K562 (cell line): Measurements from ENCODE around the gene CBX8. TPM values are rescaled to one million over a fixed set of nuclear protein-coding genes. Genes with fewer than 3 reads are reported as not detected.

Source experiments
- ATAC-seq: fragments of 200-7000 bp; cut with Tn5 transposase; 3 replicates; pipeline ENCODE4 v1.9.1; 2020; ENCODE audit warnings: moderate library complexity
- BruUV-seq: library from RNA; stranded (reverse); fragments of 400-500 nt; replicated peaks from 2 replicates; lab custom pipeline; 2021; lab: Mats Ljungman, UMichigan
- CTCF ChIA-PET: fragments of 300-600 bp; formaldehyde crosslinking; extraction: SDS; loops from one replicate; lab custom pipeline; 2021; ENCODE audit warnings: low intra/inter-chr PET ratio; lab: Yijun Ruan, JAX
- POLR2A ChIA-PET: fragments of 300-600, 350-650 bp; sonication (Branson Sonifier 250); formaldehyde crosslinking; extraction: SDS; loops from one replicate; lab custom pipeline; 2021; ENCODE audit warnings: antibody characterized with exemption, inconsistent platforms; lab: Yijun Ruan, JAX
- DNase-seq, 4 experiments: peaks; one replicate each; pipeline versions ENCODE4 v3.0.0 to v3.0.0-alpha.2; 2011 to 2018; ENCODE audit warnings: low spot score in 3 of 4, mixed read lengths in 3 of 4; ENCODE audit errors: extremely low read depth in 1 of 4
- FAIRE-seq: peaks from 2 replicates; lab custom pipeline; 2011; peaks lifted over from hg19 to GRCh38; lab: Jason Lieb, UNC
- H2AFZ ChIP-seq: 2 replicates; pipeline ENCODE4 v1.6.0; 2011; ENCODE audit warnings: low read depth, low read length, control low read depth, inconsistent platforms
- H3K27ac ChIP-seq: fragments of 200-600 bp; 3 replicates; pipeline ENCODE4 v1.8.0; 2011; ENCODE audit warnings: low read depth, mild to moderate bottlenecking, control low read depth, inconsistent platforms, low read length, moderate library complexity, mixed read lengths; ENCODE audit errors: extremely low read depth
- H3K27me3 ChIP-seq, 2 experiments: fragments of 300-600 bp in 1 of 2; 2 replicates in 1 of 2; 3 replicates in 1 of 2; pipeline versions ENCODE4 v1.6.0 to v1.8.0; 2011; ENCODE audit warnings: inconsistent platforms in 2 of 2, low read length in 2 of 2, mild to moderate bottlenecking in 1 of 2, mixed read lengths in 1 of 2, moderate library complexity in 1 of 2; ENCODE audit not compliant: control insufficient read depth in 2 of 2, insufficient read depth in 2 of 2
- H3K36me3 ChIP-seq: fragments of 300-600 bp; 3 replicates; pipeline ENCODE4 v1.8.0; 2011; ENCODE audit warnings: mild to moderate bottlenecking, low read length, inconsistent platforms; ENCODE audit not compliant: control insufficient read depth, insufficient read depth
- H3K4me1 ChIP-seq, 2 experiments: fragments of 200-600 bp in 1 of 2; replicated peaks in 1 of 2; 2 replicates in 1 of 2; 3 replicates in 1 of 2; pipeline versions ENCODE4 v1.5.1 to v1.8.0; 2011; ENCODE audit warnings: inconsistent platforms in 2 of 2, low read length in 2 of 2, mild to moderate bottlenecking in 1 of 2, mixed read lengths in 1 of 2, moderate library complexity in 1 of 2; ENCODE audit not compliant: control insufficient read depth in 2 of 2, insufficient read depth in 2 of 2
- H3K4me2 ChIP-seq: 2 replicates; pipeline ENCODE4 v1.6.1; 2011; ENCODE audit warnings: low read length, control low read depth, inconsistent platforms, mixed read lengths; ENCODE audit not compliant: insufficient read depth
- H3K4me3 ChIP-seq: fragments of 200-600 bp; sonication (generic), shearing (Covaris generic); 2 replicates; pipeline ENCODE4 v1.5.1; 2016; ENCODE audit warnings: control low read depth, inconsistent platforms
- H3K79me2 ChIP-seq: fragments of 200-600 bp; 3 replicates; pipeline ENCODE4 v1.8.0; 2011; ENCODE audit warnings: low read length, inconsistent platforms; ENCODE audit not compliant: control insufficient read depth, insufficient read depth
- H3K9ac ChIP-seq, 2 experiments: 2 replicates each; pipeline versions ENCODE4 v1.6.0 to v1.6.1; 2011; ENCODE audit warnings: low read depth in 2 of 2, low read length in 2 of 2, control low read depth in 1 of 2, inconsistent platforms in 1 of 2, mild to moderate bottlenecking in 1 of 2, mixed read lengths in 1 of 2; ENCODE audit not compliant: insufficient read depth in 1 of 2
- H3K9me1 ChIP-seq: one replicate; pipeline ENCODE4 v1.6.0; 2011; ENCODE audit warnings: inconsistent platforms, mild to moderate bottlenecking, low read length, moderate library complexity; ENCODE audit not compliant: control insufficient read depth, insufficient read depth
- H3K9me3 ChIP-seq: replicated peaks from 2 replicates; pipeline ENCODE4 v1.5.1; 2011; ENCODE audit warnings: low read depth, low read length, inconsistent platforms; ENCODE audit not compliant: control insufficient read depth, insufficient read depth
- H4K20me1 ChIP-seq: replicated peaks from 2 replicates; pipeline ENCODE4 v1.6.1; 2011; ENCODE audit warnings: low read length, inconsistent platforms, mixed read lengths; ENCODE audit not compliant: control insufficient read depth, insufficient read depth
- BRCA1 ChIP-seq, 2 experiments: fragments of 450-650 bp in 1 of 2; sonication (generic) in 1 of 2; formaldehyde crosslinking in 1 of 2; IDR thresholded peaks; 2 replicates each; pipeline versions ENCODE4 v1.5.0 to v1.6.1; 2017 to 2020; ENCODE audit warnings: mild to moderate bottlenecking in 1 of 2, missing genetic modification reagents in 1 of 2
- CBFA2T3 ChIP-seq: fragments of 450-650 bp; IDR thresholded peaks from 2 replicates; pipeline ENCODE4 v1.6.1; 2017
- ESRRB ChIP-seq: fragments of 250-450 bp; sonication (Bioruptor Pico); IDR thresholded peaks from 2 replicates; pipeline ENCODE4 v1.5.0; 2020; ENCODE audit warnings: mild to moderate bottlenecking, moderate library complexity, borderline replicate concordance
- HNRNPH1 ChIP-seq: fragments of 200-400 bp; formaldehyde crosslinking; optimal IDR thresholded peaks from 2 replicates; pipeline ENCODE3; 2017; ENCODE audit warnings: low read depth, mild to moderate bottlenecking, low read length, moderate library complexity
- KLF16 ChIP-seq: IDR thresholded peaks from 2 replicates; pipeline ENCODE4 v1.6.1; 2016; ENCODE audit warnings: antibody characterized with exemption
- NFRKB ChIP-seq: fragments of 450-650 bp; IDR thresholded peaks from 2 replicates; pipeline ENCODE4 v1.6.1; 2016; ENCODE audit warnings: low read depth
- RFX1 ChIP-seq: fragments of 450-650 bp; IDR thresholded peaks from 2 replicates; pipeline ENCODE4 v1.6.1; 2016; ENCODE audit warnings: mild to moderate bottlenecking, moderate library complexity
- TARDBP ChIP-seq: fragments of 450-650 bp; IDR thresholded peaks from 2 replicates; pipeline ENCODE4 v1.6.1; 2016
- TBL1XR1 ChIP-seq, 2 experiments: IDR thresholded peaks; 2 replicates each; pipeline ENCODE4 v1.6.1; 2012; ENCODE audit warnings: improper control_type of control experiment in 2 of 2, low read length in 2 of 2, mild to moderate bottlenecking in 1 of 2
- TOE1 ChIP-seq, 2 experiments: fragments of 450-650 bp in 1 of 2; sonication (generic) in 1 of 2; formaldehyde crosslinking in 1 of 2; IDR thresholded peaks; 2 replicates each; pipeline versions ENCODE4 v1.7.1 to v1.8.0; 2016 to 2022; ENCODE audit warnings: borderline replicate concordance in 2 of 2, mild to moderate bottlenecking in 2 of 2, antibody characterized with exemption in 1 of 2, inconsistent platforms in 1 of 2, low read depth in 1 of 2, missing genetic modification reagents in 1 of 2, moderate library complexity in 1 of 2
- ZNF316 ChIP-seq: fragments of 450-650 bp; IDR thresholded peaks from 2 replicates; pipeline ENCODE4 v1.6.1; 2016
- ZNF589 ChIP-seq: fragments of 200-800 bp; sonication (Bioruptor generic); IDR thresholded peaks from 2 replicates; pipeline ENCODE4 v1.6.1; 2016; ENCODE audit warnings: low read depth, missing genetic modification characterization, missing compliant biosample characterization
- ZNF668 ChIP-seq: fragments of 250-450 bp; sonication (Bioruptor Pico); IDR thresholded peaks from 2 replicates; pipeline ENCODE4 v1.8.0; 2022; ENCODE audit warnings: mild to moderate bottlenecking, inconsistent platforms
- WGBS: fragments of 100-300 bp; shearing (Covaris generic); methylation state at CpG from one replicate; pipeline ENCODE4 v1.1.6; 2016; ENCODE audit warnings: low coverage, mixed read lengths; ENCODE audit not compliant: insufficient coverage; ENCODE audit errors: missing lambda C conversion rate; 5-methylcytosine and 5-hydroxymethylcytosine counted together
- in situ Hi-C: fragments of 300-500 bp; cut with MboI; formaldehyde crosslinking; loops from 4 replicates; pipeline ENCODE4 v1.15.0; 2018; ENCODE audit warnings: inconsistent platforms, mixed read lengths
- intact Hi-C: fragments of 100-400 bp; cut with micrococcal nuclease; formaldehyde crosslinking; loops from 2 replicates; pipeline ENCODE4 v1.14.2; 2022
- polyA plus RNA-seq, 8 experiments: library from polyadenylated mRNA; depleted of rRNA in 4 of 8; stranded (reverse) in 5 of 8; unstranded in 3 of 8; fragments of >200 nt; fragmentation: Nextera tagmentation in 2 of 8; fragmentation: Illumina TruSeq in 1 of 8; extraction: Ambion mirVana in 2 of 8; extraction: Trizol in 1 of 8; gene quantifications; 2 replicates each; pipeline versions ENCODE4 v1.2.1 to v1.2.3, GENCODE V29; 2011 to 2014; ENCODE audit warnings: inconsistent platforms in 1 of 8, missing spikeins in 1 of 8
- total RNA-seq, 7 experiments: library from RNA; depleted of rRNA in 6 of 7; stranded (reverse); fragments of >200 nt in 6 of 7; fragmentation: Illumina TruSeq in 2 of 7; extraction: Trizol in 2 of 7; gene quantifications; 2 replicates each; pipeline versions ENCODE4 v1.2.1 to v1.2.3, GENCODE V29; 2011 to 2021; ENCODE audit warnings: low replicate concordance in 1 of 7
- TF ChIP-seq, protein P1 (sequence below): sonication (generic); formaldehyde crosslinking; IDR thresholded peaks from 2 replicates; pipeline ENCODE4 v1.9.0; 2022; ENCODE audit warnings: mild to moderate bottlenecking, missing genetic modification reagents

CBX8 gene
- total and polyA plus RNA-seq, 9 of the 15 experiments (the other 6 are each of a cell fraction or from before 2014, with no cell fraction given) = 0.08 to 11.9 (median 2.6) TPM

DNA sequence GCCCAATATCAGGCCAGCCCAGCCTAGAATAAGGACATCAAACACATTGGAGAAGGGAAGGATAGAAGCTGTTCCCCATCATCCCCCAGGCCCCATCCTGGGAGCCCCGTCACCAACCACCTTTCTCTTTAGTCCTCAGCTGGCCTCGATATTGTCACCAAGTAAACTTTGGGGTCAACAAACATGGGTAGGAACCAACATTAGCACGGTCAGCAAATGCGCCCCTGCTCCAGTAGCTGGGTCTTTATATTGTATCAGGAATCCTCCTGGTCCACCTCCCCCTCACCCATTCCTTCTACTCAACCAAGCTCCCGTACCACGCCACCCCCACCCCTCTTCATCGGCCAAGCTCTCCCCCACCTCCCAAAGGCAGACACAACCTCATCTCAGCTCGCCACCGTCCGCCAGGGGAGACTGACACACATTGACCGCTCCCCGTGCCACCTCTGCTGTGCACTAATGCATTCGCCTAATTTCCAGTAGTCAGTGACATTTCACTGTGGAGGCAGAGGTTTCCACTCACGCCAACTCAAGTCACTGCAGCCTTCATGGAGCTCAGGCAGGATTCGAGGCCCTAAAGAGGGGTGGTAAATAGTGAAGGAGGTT lies 39.6 kb downstream of the CBX8 start:
- H3K36me3 ChIP-seq = no peaks in the 10 kb centered on the region
- H3K4me2 ChIP-seq = no peak overlapping the region
- H3K27ac ChIP-seq = no peak overlapping the region
- in situ Hi-C loops = no loop called here
- intact Hi-C loops = no loop called here
- H3K9ac ChIP-seq = no peak overlapping the region
- ChIA-PET CTCF (no interaction called here), POLR2A (interaction anchor here (0.6 to 1.9 kb wide), 3 partner anchors 12 to 153 kb away, joined by 3 to 6 read pairs (median 4); no protein-coding TSS in a partner anchor)
- H3K9me1 ChIP-seq = no peaks in the 10 kb centered on the region
- FAIRE-seq (no peak), DNase-seq (no peak), ATAC-seq (no peak)
- H3K9me3 ChIP-seq = no peaks in the 10 kb centered on the region
- no peak overlapping the region for H3K4me3 ChIP-seq
- peaks cover 0 to 15% of the 10 kb centered on the region in 2 experiments; a peak in 2 of 5 replicates for H3K4me1 ChIP-seq
- no peaks in the 10 kb centered on the region for H4K20me1 ChIP-seq
- no peaks in the 10 kb centered on the region for H3K79me2 ChIP-seq
- peak overlapping the region; percentile 25; the same call in 1 of the 2 replicates for H2AFZ ChIP-seq
- TF ChIP-seq ZNF316 (peak; percentile 29; the same call in 1 of the 2 replicates), RFX1 (no peak)
- 33% methylated on average over 15 of the region's 15 CpGs for WGBS
- H3K27me3 ChIP-seq = no peaks in the 10 kb centered on the region; a peak in 1 of 5 replicates
- BruUV-seq = no TSS peak

DNA sequence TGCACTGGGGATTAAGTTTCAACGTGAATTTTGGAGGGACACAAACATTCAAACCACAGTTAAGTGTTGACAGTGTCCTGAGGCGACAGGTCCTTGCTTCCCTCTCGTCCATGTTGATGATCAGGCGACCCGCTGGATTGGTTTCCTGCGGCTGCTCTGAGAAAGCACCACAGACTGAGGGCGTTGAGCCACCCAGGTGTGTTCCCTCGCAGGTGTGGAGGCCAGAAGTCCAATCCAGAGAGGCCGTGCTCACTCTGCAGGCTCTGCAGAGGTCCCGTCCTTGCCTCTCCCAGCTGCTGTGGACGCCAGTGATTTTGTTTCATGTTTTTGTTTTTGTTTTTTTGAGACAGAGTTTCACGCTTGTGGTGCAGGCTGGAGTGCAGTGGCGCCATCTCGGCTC lies 41.3 kb downstream of the CBX8 start:
- intact Hi-C loops = no loop called here
- CTCF ChIA-PET = no interaction called here
- no peak for ATAC-seq

More for the DNA sequence above, 41.3 kb downstream of the CBX8 start:
- Histone ChIP-seq H3K27me3 (no peaks in the 10 kb centered on the region; a peak in 1 of 5 replicates), H4K20me1 (no peaks in the 10 kb centered on the region), H3K27ac (no peak overlapping the region), H3K4me1 (peaks cover 3 to 16% of the 10 kb centered on the region in 2 experiments; a peak in 4 of 5 replicates), H3K79me2 (no peaks in the 10 kb centered on the region), H3K9me1 (no peaks in the 10 kb centered on the region), H3K9ac (no peak overlapping the region), H3K9me3 (no peaks in the 10 kb centered on the region), H3K4me2 (no peak overlapping the region), H3K4me3 (no peak overlapping the region), H2AFZ (no peak overlapping the region), H3K36me3 (no peaks in the 10 kb centered on the region)
- no peak for DNase-seq
- no peak for TF ChIP-seq HNRNPH1
- TF ChIP-seq, protein P1, sequence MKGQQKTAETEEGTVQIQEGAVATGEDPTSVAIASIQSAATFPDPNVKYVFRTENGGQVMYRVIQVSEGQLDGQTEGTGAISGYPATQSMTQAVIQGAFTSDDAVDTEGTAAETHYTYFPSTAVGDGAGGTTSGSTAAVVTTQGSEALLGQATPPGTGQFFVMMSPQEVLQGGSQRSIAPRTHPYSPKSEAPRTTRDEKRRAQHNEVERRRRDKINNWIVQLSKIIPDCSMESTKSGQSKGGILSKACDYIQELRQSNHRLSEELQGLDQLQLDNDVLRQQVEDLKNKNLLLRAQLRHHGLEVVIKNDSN (CRISPR knock-in tag) = no peak
- TF ChIP-seq TBL1XR1 (IDR thresholded peaks at IDR 0.05; ENCODE audit: low read length in 2 of 2) = no peak
- no peak for TF ChIP-seq KLF16
- TF ChIP-seq TOE1 (IDR thresholded peaks at IDR 0.05; ENCODE audit: borderline replicate concordance) = no peak
- no peak for TF ChIP-seq TOE1 (CRISPR knock-in tag; IDR thresholded peaks at IDR 0.05; ENCODE audit: borderline replicate concordance, low read depth)
- TF ChIP-seq BRCA1 (IDR thresholded peaks at IDR 0.05) = no peak
- no peak for TF ChIP-seq BRCA1 (CRISPR knock-in tag; IDR thresholded peaks at IDR 0.05)
- no peak for TF ChIP-seq ZNF589 (CRISPR knock-in tag)
- TF ChIP-seq ZNF668 (CRISPR knock-in tag) = no peak
- no peak for TF ChIP-seq CBFA2T3
- no peak for TF ChIP-seq ESRRB (CRISPR knock-in tag)
- no peak for TF ChIP-seq TARDBP
- TF ChIP-seq NFRKB = no peak
- POLR2A ChIA-PET = interaction anchor here (0.5 to 0.6 kb wide), 2 partner anchors 736 to 897 kb away, joined by 3 read pairs; no protein-coding TSS in a partner anchor
- no TSS peak for BruUV-seq
- WGBS = 28% methylated on average over 14 of the region's 14 CpGs
- FAIRE-seq = no peak
- in situ Hi-C loops = no loop called here
